Fibroblast of lung (primary cell): ENCODE measurements around the gene SLC25A4. TPM values are rescaled to one million over a fixed set of nuclear protein-coding genes. Genes with fewer than 3 reads are reported as not detected.
"Not testable (repeated sequence)": the region's sequence is repeated elsewhere in the genome, so short reads cannot be mapped to it uniquely, and the experiment has no call there.

ENCODE experiments used
- DNase-seq, 2 donors: peaks; one replicate each; pipeline versions ENCODE4 v3.0.0 to v3.0.0-alpha.2; 2010; ENCODE audit warnings: low read depth in 2 of 2
- H2AFZ ChIP-seq: 2 replicates; pipeline ENCODE4 v1.5.1; 2012; ENCODE audit warnings: low read length, control low read depth, inconsistent platforms
- H3K27ac ChIP-seq: 2 replicates; pipeline ENCODE4 v1.5.1; 2011; ENCODE audit warnings: low read length, control low read depth; ENCODE audit not compliant: insufficient read depth
- H3K27me3 ChIP-seq: 2 replicates; pipeline ENCODE4 v1.5.1; 2011; ENCODE audit warnings: mild to moderate bottlenecking, low read length; ENCODE audit not compliant: control insufficient read depth, insufficient read depth
- H3K36me3 ChIP-seq: 2 replicates; pipeline ENCODE4 v1.5.1; 2011; ENCODE audit warnings: low read length; ENCODE audit not compliant: control insufficient read depth, insufficient read depth
- H3K4me1 ChIP-seq: 2 replicates; pipeline ENCODE4 v1.5.1; 2011; ENCODE audit warnings: low read length; ENCODE audit not compliant: control insufficient read depth, insufficient read depth; ENCODE audit errors: extremely low read depth
- H3K4me2 ChIP-seq: 2 replicates; pipeline ENCODE4 v1.5.1; 2011; ENCODE audit warnings: low read length, control low read depth; ENCODE audit not compliant: insufficient read depth; ENCODE audit errors: extremely low read depth
- H3K4me3 ChIP-seq, 4 experiments: fragments of 200-600 bp in 1 of 4; sonication (generic) in 1 of 4; replicated peaks in 1 of 4; 2 replicates each; pipeline ENCODE4 v1.5.1; 2011 to 2016; ENCODE audit warnings: low read length in 4 of 4, low read depth in 3 of 4, mild to moderate bottlenecking in 3 of 4, control low read depth in 2 of 4, inconsistent platforms in 1 of 4, mixed read lengths in 1 of 4; ENCODE audit not compliant: insufficient read depth in 1 of 4; ENCODE audit errors: control extremely low read depth in 1 of 4
- H3K79me2 ChIP-seq: 2 replicates; pipeline ENCODE4 v1.5.1; 2012; ENCODE audit warnings: mild to moderate bottlenecking, low read length, inconsistent platforms; ENCODE audit not compliant: control insufficient read depth, insufficient read depth
- H3K9ac ChIP-seq: 2 replicates; pipeline ENCODE4 v1.5.1; 2011; ENCODE audit warnings: mild to moderate bottlenecking, low read length, control low read depth; ENCODE audit not compliant: insufficient read depth
- H3K9me3 ChIP-seq: 2 replicates; pipeline ENCODE4 v1.5.1; 2012; ENCODE audit warnings: low read depth, low read length; ENCODE audit not compliant: control insufficient read depth, insufficient read depth
- H4K20me1 ChIP-seq: 2 replicates; pipeline ENCODE4 v1.5.1; 2011; ENCODE audit warnings: low read length; ENCODE audit not compliant: control insufficient read depth, insufficient read depth; ENCODE audit errors: extremely low read depth
- CTCF ChIP-seq, 2 donors: IDR thresholded peaks in 1 of 2; conservative IDR thresholded peaks in 1 of 2; 1 replicate in 1 of 2; 2 replicates in 1 of 2; pipeline ENCODE4 v1.5.1; 2011 to 2012; ENCODE audit warnings: low read length in 2 of 2, control low read depth in 1 of 2, inconsistent platforms in 1 of 2, low read depth in 1 of 2, mild to moderate bottlenecking in 1 of 2
- EZH2 ChIP-seq: IDR thresholded peaks from 2 replicates; pipeline ENCODE4 v1.5.1; 2012; ENCODE audit warnings: low read length, control low read depth, mild to moderate bottlenecking; ENCODE audit errors: missing control alignments
- polyA plus RNA-seq, 2 donors: library from polyadenylated mRNA; depleted of rRNA in 1 of 2; stranded (reverse) in 1 of 2; unstranded in 1 of 2; fragments of >200 nt; gene quantifications; 2 replicates each; pipeline ENCODE4 v1.2.1, GENCODE V29; 2011 to 2012; ENCODE audit warnings: missing spikeins in 1 of 2
- total RNA-seq: library from RNA; depleted of rRNA; stranded (reverse); fragments of >200 nt; gene quantifications from 2 replicates; pipeline ENCODE4 v1.2.1, GENCODE V29; 2014

Gene SLC25A4
- total and polyA plus RNA-seq, 2 donors (not counting 1 experiment from before 2014, with no cell fraction given), result 11.4 to 14.6 TPM

GRCh38 chr4:185194924-185195888, 52.1 kb downstream of the SLC25A4 start:
- Histone ChIP-seq H3K4me3 (no peak overlapping the region), H2AFZ (no peak overlapping the region), H4K20me1 (no peaks in the 10 kb centered on the region), H3K27me3 (no peaks in the 10 kb centered on the region), H3K79me2 (peaks cover 3% of the 10 kb centered on the region), H3K9ac (no peak overlapping the region), H3K9me3 (no peaks in the 10 kb centered on the region), H3K36me3 (peaks cover 2% of the 10 kb centered on the region), H3K27ac (no peak overlapping the region), H3K4me1 (no peaks in the 10 kb centered on the region), H3K4me2 (no peak overlapping the region)
- DNase-seq, result no peak
- TF ChIP-seq EZH2 (no peak), CTCF (conservative IDR thresholded peaks at IDR 0.05 in 1 of 2, IDR thresholded peaks at IDR 0.05 in 1 of 2; ENCODE audit: low read depth in 1 of 2, low read length in 2 of 2) (no peak)

- Histone ChIP-seq H3K27ac (no peak overlapping the region), H3K4me1 (no peaks in the 10 kb centered on the region), H4K20me1 (no peaks in the 10 kb centered on the region), H3K27me3 (no peaks in the 10 kb centered on the region), H3K79me2 (peaks cover 6% of the 10 kb centered on the region), H3K9ac (no peak overlapping the region), H3K36me3 (no peaks in the 10 kb centered on the region), H3K4me2 (no peak overlapping the region), H3K9me3 (no peaks in the 10 kb centered on the region), H2AFZ (no peak overlapping the region), H3K4me3 (no peak overlapping the region)
- TF ChIP-seq EZH2 (no peak), CTCF (conservative IDR thresholded peaks at IDR 0.05 in 1 of 2, IDR thresholded peaks at IDR 0.05 in 1 of 2; ENCODE audit: low read depth in 1 of 2, low read length in 2 of 2) (no peak)
- DNase-seq, result no peak
Measured at GRCh38 chr4:185196437-185196836, 53.4 kb downstream of the SLC25A4 start.

- H3K9ac ChIP-seq, DNase-seq, H3K4me1 ChIP-seq, H3K9me3 ChIP-seq, H3K4me2 ChIP-seq, H3K36me3 ChIP-seq, H2AFZ ChIP-seq, H3K27me3 ChIP-seq, H4K20me1 ChIP-seq, H3K79me2 ChIP-seq, H3K4me3 ChIP-seq, H3K27ac ChIP-seq: not testable (repeated sequence)
Measured at GRCh38 chr4:185198189-185198588, 55.1 kb downstream of the SLC25A4 start.

Other genes with a start within 250 kb of the SLC25A4 start
- gene HELT, start 124.8 kb upstream of the SLC25A4 start, total RNA-seq, result not detected in 2 replicates
- not detected in 2 replicates for gene HELT, start 124.8 kb upstream of the SLC25A4 start, polyA plus RNA-seq
- 39.3 and 42.1 TPM in 2 replicates for gene CFAP97, start 60.7 kb downstream of the SLC25A4 start, total RNA-seq
- 41.7 and 50.8 TPM in 2 replicates for gene CFAP97, start 60.7 kb downstream of the SLC25A4 start, polyA plus RNA-seq
- gene SNX25, start 66.3 kb downstream of the SLC25A4 start, total RNA-seq, result 29.0 and 32.9 TPM in 2 replicates
- 10.3 and 11.1 TPM in 2 replicates for gene SNX25, start 66.3 kb downstream of the SLC25A4 start, polyA plus RNA-seq